ENCODE data around the gene STK32C.
A peak's percentile ranks its signal among the peaks of the same experiment; 100 is the strongest.
"Not testable (repeated sequence)": the region's sequence is repeated elsewhere in the genome, so short reads cannot be mapped to it uniquely, and the experiment has no call there.

STK32C gene

GRCh38 chr10:132279873-132280645, 27.7 kb downstream of the STK32C start:
- no peak for DNase-seq

GRCh38 chr10:132277311-132277741, 30.4 kb downstream of the STK32C start:
- DNase-seq = no peak

GRCh38 chr10:132276706-132277105, 31.0 kb downstream of the STK32C start:
- DNase-seq = no peak

- DNase-seq = no peak
Measured at GRCh38 chr10:132276179-132276675, 31.5 kb downstream of the STK32C start.

- no peak for DNase-seq
Measured at GRCh38 chr10:132275426-132276178, 32.1 kb downstream of the STK32C start.

GRCh38 chr10:132274986-132275385, 32.8 kb downstream of the STK32C start:
- no peak for DNase-seq

- DNase-seq = no peak
Measured at GRCh38 chr10:132274581-132274980, 33.2 kb downstream of the STK32C start.

- DNase-seq = no peak
Measured at GRCh38 chr10:132273966-132274365, 33.8 kb downstream of the STK32C start.

- DNase-seq = no peak
Measured at GRCh38 chr10:132273304-132273944, 34.3 kb downstream of the STK32C start.

GRCh38 chr10:132272231-132272971, 35.3 kb downstream of the STK32C start:
- DNase-seq = peak; percentile 77

GRCh38 chr10:132271458-132272230, 36.1 kb downstream of the STK32C start:
- no peak for DNase-seq

GRCh38 chr10:132270721-132271457, 36.9 kb downstream of the STK32C start:
- DNase-seq = no peak

GRCh38 chr10:132270256-132270655, 37.5 kb downstream of the STK32C start:
- DNase-seq = no peak

- no peak for DNase-seq
Measured at GRCh38 chr10:132269266-132270230, 38.2 kb downstream of the STK32C start.

- not testable (repeated sequence) for DNase-seq
Measured at GRCh38 chr10:132267916-132268315, 39.8 kb downstream of the STK32C start.

GRCh38 chr10:132266594-132267161, 41.1 kb downstream of the STK32C start:
- no peak for DNase-seq

- no peak for DNase-seq
Measured at GRCh38 chr10:132265890-132266496, 41.8 kb downstream of the STK32C start.

- peak; percentile 49 for DNase-seq
Measured at GRCh38 chr10:132264966-132265889, 42.5 kb downstream of the STK32C start.

Measured in femur (tissue), 1 donor.